HG03342 (cell line): ENCODE results near the gene HSD3B1.

Experiments
- ATAC-seq: cut with Tn5 transposase; IDR thresholded peaks from one replicate; pipeline ENCODE4 v1.9.1; 2021; ENCODE audit warnings: mild to moderate bottlenecking, moderate library complexity; ENCODE audit not compliant: unreplicated experiment

The HSD3B1 gene

GRCh38 chr1:119506941-119507340, at the start of gene HSD3B1:
TSS of gene HSD3B1 (plus strand) at chr1:119507210. CDS start at chr1:119507477, 267 bp downstream.
- ATAC-seq, result no peak

GRCh38 chr1:119462964-119463363, 44.0 kb upstream of the HSD3B1 start:
- ATAC-seq, result no peak

GRCh38 chr1:119463569-119463968, 43.4 kb upstream of the HSD3B1 start:
- no peak for ATAC-seq

GRCh38 chr1:119466445-119466844, 40.6 kb upstream of the HSD3B1 start:
- ATAC-seq, result no peak

DNA sequence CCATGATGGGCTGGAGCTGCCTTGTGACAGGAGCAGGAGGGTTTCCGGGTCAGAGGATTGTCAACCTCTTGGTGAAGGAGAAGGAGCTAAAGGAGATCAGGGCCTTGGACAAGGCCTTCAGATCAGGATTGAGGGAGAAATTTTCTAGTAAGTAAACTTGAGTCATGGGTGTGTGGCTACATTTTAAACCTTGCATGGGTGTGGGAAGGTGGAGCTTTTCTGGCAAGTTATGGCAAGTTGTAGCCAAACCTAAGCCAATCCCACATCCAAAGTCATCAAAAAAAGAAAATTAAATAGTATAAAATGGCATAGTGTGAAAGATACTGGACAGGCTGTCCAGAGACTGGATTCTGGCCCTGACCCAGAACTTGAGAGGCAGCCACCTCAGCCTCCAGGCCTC, 39.8 kb upstream of the HSD3B1 start:
- ATAC-seq, result no peak

- no peak for ATAC-seq
Measured at GRCh38 chr1:119467857-119468668, 38.9 kb upstream of the HSD3B1 start.

GRCh38 chr1:119469741-119470140, 37.3 kb upstream of the HSD3B1 start:
- ATAC-seq, result no peak

DNA sequence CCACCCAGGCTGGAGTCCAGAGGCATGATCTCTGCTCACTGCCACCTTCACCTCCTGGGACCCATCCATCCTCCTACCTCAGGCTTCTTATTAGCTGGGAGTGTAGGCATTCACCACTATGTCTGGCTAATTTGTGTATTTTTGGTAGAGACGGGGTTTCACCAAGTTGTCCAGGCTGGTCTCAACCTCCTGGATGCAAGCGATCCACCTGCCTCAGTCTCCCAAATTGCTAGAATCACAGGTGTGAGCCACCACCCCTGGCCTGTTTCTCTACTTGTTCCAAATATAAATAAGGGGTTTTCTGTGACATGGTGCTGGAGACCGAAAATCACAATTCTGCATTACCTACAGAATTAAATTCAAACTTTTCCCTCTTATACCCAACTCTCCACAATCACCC, 36.6 kb upstream of the HSD3B1 start:
- no peak for ATAC-seq

GRCh38 chr1:119470958-119471357, 36.1 kb upstream of the HSD3B1 start:
- no peak for ATAC-seq

GRCh38 chr1:119471566-119471965, 35.4 kb upstream of the HSD3B1 start:
- ATAC-seq, result no peak

DNA sequence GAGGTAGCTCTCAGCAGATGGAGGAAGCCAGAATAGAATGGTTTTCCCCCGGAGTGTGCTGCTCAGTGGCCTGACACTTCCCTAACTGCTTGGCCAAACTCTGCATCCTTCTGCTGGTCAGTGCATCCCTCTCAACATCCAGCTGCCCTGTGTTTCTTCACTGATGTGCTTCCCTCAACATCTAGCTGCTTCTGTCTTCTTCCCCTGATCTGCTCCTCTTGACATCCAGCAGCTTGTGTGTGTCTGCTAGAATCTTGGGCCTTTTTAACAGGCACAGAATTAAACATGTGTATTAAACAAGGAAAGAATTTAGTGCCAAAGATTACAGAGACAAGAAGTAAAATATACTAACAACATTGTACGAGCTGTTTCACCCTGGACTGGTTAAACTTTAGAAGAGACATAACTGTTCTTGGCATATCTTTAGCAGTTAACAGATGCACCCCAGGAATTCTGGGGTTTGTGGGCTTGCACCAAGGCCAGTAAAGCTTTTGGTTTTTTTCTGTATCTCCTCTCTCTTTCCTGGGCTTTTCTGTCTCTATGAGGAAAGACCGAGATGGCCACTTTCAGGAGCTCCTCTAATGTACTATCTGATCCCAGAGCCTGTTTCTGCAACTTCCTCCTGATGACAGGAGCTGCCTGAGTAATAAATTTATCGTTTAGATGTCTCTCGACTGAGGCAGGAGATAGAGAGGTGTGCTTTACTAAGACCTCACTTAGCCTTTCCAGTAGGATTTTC, 34.8 kb upstream of the HSD3B1 start:
- no peak for ATAC-seq

GRCh38 chr1:119472819-119473175, 34.2 kb upstream of the HSD3B1 start:
- no peak for ATAC-seq

DNA sequence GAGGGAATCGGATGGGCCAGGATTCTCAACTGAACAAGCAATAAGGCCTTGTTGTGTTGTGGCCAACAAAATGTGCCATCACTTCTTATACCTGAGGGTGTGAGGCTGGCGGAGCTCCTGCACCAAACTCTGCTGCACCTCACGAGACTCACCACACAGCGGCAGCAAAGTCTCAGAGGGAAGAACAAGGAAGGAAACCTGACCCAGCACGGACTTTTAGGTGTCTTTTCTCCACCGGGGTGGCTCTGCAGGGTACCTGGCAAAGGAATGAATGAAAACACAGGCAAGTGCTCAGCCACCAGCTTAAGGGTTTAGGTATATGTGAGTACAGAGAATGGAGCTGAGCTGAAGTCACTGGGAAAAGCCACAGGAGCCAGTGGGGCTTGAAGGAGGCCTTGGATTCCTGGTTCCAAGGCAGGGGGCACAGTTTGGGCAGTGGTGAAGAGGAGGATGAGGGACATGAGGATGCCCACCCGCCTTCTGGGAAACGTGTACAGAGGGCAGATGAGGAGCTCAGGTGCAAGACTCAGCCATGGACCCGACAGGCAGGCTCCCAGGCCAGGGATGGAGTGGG, 31.1 kb upstream of the HSD3B1 start:
- ATAC-seq, result no peak

DNA sequence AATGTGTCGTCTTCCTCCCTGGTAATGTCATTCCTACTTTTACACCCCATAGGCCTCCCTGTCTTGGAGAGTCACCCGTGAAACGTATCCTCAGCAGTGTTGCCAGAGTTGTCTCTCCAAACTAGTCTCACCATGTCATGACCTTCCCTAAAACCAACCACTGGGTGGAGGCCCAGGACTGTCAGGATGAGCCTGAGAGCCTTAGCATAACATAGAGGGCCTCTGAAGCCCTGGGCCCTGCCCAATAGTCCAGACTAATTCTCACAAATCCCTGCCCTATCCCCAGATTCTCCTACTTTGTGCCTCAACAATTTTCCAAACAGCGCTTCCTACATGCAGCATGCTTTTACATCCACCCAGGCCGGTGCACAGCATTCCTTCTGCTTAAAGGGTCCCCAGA, 29.3 kb upstream of the HSD3B1 start:
- no peak for ATAC-seq

DNA sequence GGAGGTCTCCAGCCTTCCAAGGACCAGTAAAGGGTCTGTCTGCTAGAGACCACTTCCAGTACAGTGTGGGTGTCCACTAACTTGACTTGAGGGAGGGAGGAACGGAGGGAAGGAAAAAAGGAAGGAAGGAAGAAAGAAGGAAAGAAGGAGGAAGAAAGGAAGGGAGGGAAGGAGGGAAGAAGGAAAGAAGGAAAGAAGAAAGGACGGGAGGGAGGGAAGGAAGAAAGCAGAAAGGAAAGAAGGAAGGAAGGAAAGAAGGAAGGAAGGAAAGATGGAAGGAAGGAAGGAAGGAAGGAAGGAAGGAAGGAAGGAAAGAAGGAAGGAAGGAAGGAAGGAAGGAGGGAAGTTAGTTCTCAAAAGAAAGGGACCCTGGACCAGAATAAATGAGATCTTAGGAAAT, 26.8 kb upstream of the HSD3B1 start:
- no peak for ATAC-seq

DNA sequence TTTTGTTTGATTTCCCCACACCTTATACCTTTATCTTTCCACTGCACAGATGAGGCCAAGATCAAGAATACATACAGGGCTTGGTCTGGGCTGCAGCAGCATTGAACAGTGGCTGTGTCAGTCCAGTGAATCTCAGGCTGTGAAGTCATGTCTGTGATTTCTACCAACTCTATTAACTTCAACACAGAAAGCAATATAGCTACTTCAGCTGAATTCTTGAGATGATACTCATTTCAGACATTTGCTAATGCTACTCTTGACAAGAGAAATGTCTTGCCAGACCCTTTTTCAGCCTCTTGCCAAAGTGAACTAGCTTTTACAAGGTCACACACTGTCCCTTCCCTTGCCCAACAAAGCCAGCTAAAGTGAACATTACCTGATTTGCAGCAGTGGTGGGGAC, 25.1 kb upstream of the HSD3B1 start:
- ATAC-seq, result no peak

DNA sequence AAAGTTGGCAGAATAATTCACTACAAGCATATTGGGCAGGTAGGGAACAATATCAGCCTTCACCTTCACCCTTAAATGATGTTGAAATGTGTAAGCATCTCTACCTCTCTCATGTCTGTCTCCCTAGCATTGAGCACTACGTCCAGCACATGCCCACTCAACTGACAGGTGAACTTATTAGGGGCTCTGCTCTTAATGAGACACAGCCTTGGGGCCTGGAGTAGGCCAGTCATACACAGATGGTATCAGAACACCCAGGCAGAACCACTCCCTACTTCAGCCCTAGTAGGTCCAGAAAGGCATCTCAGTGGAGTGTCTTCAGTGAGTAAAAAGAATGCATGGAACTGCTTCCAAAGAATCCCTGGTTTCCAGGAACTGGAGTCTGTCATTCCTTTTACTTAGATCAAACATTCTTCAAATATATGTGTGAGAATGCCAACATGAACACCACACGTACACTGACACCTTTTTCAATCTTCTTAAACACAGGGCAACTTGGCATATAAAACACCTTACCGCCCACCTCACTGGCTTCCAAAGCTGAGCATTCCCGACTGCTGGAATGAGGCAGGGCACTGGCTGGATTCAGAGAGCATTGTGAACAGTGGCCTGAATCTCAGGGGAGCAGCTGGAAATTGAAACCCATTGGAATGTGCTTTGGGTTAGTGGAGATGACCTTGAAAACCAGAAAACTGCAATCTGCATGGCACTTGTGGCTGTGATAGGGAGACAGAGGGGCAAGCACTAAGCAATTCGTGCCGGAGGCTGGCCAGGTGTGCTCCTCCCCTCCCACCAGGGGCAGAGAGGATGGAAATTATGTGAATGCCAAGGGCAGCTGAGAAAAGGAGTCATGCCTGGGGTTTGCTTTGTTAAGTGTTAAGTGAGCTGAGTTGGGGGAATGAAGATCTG, 24.2 kb upstream of the HSD3B1 start:
- ATAC-seq, result no peak

- ATAC-seq, result no peak
Measured at GRCh38 chr1:119483441-119484200, 23.4 kb upstream of the HSD3B1 start.

DNA sequence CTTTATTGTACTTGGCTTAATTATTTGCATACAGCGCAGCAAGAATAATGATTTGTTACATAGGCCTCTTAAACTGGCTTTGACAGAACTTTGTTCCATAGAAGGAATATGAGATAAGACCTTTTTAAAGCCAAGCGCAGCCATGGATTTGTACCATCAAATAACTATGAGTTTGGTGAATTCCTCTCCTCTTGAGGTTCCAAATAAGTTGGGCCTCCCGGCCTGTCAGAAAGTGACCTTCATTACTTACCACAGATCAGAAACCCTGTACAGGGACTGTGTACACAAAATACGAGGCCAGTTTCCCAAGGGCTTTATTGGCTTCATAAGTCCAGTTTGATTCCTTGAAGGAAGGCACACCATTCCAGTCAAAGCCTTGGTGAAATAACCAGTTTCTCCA, 21.8 kb upstream of the HSD3B1 start:
- ATAC-seq, result no peak

DNA sequence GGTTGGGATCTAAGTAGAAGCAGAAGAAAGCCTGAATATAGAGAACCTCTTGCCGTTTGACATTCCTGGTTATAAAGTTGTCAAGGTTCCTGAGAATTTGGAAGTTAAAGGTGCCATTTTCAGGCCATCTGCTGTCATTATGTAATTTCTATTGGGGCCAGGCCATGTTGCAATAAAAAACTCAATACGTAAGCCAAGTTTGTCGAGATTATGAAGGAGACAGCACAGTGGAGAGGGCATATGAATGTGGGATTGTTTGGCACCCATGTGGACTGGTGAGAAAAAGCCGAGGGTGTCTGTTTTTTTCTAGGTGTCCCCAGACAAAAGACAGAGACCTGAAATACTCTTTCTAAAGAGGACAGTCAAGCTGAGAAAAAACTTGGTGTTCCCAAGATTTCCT, 18.8 kb upstream of the HSD3B1 start:
- no peak for ATAC-seq
